ENCODE results near the gene BACH1.

- TF ChIP-seq CTCF (IDR thresholded peaks at IDR 0.05; ENCODE audit: poor library complexity, severe bottlenecking) (no peak), POLR2AphosphoS5 (IDR thresholded peaks at IDR 0.05) (no peak), EZH2 (IDR thresholded peaks at IDR 0.05; ENCODE audit: borderline replicate concordance, insufficient read depth, low read length, poor library complexity, severe bottlenecking) (no peak), EP300 (conservative IDR thresholded peaks at IDR 0.05; ENCODE audit: poor library complexity, severe bottlenecking) (no peak), RAD21 (conservative IDR thresholded peaks at IDR 0.05) (no peak), TAF1 (IDR thresholded peaks at IDR 0.05; ENCODE audit: low read depth) (no peak), REST (IDR thresholded peaks at IDR 0.05; ENCODE audit: borderline replicate concordance) (no peak)
These were observed 90.4 kb downstream of the BACH1 start for GRCh38 chr21:29389136-29389535.

Data from neural cell (in vitro differentiated cells).